Breast epithelium (tissue), 4 donors: ENCODE data around the gene LYST. TPM values are rescaled to one million over a fixed set of nuclear protein-coding genes. Genes with fewer than 3 reads are reported as not detected.

Experiments
- DNase-seq, 2 donors: peaks; one replicate each; pipeline ENCODE4 v3.0.0-alpha.2; 2019; ENCODE audit warnings: low spot score in 2 of 2
- H3K27ac ChIP-seq, 2 donors: fragments of 200-600 bp; sonication (generic) in 1 of 2; one replicate each; pipeline ENCODE4 v1.5.1; 2016 to 2019; ENCODE audit warnings: mild to moderate bottlenecking in 1 of 2
- H3K27me3 ChIP-seq, 2 donors: fragments of 200-600 bp; sonication (generic) in 1 of 2; one replicate each; pipeline versions ENCODE4 v1.5.1 to v1.6.0; 2017 to 2019; ENCODE audit warnings: control low read depth in 1 of 2, mild to moderate bottlenecking in 1 of 2
- H3K36me3 ChIP-seq: fragments of 200-600 bp; one replicate; pipeline ENCODE4 v1.5.1; 2019
- H3K4me1 ChIP-seq, 2 donors: fragments of 200-600 bp; sonication (generic); one replicate each; pipeline ENCODE4 v1.5.1; 2016 to 2019; ENCODE audit warnings: control low read depth in 1 of 2
- H3K4me3 ChIP-seq, 3 donors: fragments of 200-600 bp; sonication (generic); 1 replicate in 2 of 3; 2 replicates in 1 of 3; pipeline ENCODE4 v1.5.1; 2016 to 2019; ENCODE audit warnings: mild to moderate bottlenecking in 3 of 3, moderate library complexity in 2 of 3
- H3K9me3 ChIP-seq, 2 donors: fragments of 200-600 bp; sonication (generic) in 1 of 2; one replicate each; pipeline ENCODE4 v1.5.1; 2016 to 2019; ENCODE audit warnings: control low read depth in 1 of 2
- POLR2A ChIP-seq: fragments of 450-650 bp; IDR thresholded peaks from one replicate; pipeline ENCODE4 v1.6.1; 2016; ENCODE audit warnings: antibody characterized with exemption, mild to moderate bottlenecking, moderate library complexity
- POLR2AphosphoS5 ChIP-seq, 3 donors: sonication (generic); formaldehyde crosslinking; IDR thresholded peaks; one replicate each; pipeline ENCODE4 v1.6.1; 2017; ENCODE audit warnings: antibody characterized with exemption in 3 of 3
- intact Hi-C: fragments of 100-400 bp; cut with DNase I; formaldehyde crosslinking; loops from one replicate; pipeline ENCODE4 v1.15.1; 2023; ENCODE audit warnings: low total_unique reads
- total RNA-seq, 3 donors: library from RNA; depleted of rRNA; stranded (reverse); fragments of >200 nt; gene quantifications; one replicate each; pipeline ENCODE4 v1.1.0, GENCODE V29; 2016
- TF ChIP-seq, protein P1 (sequence below), 3 donors: fragments of 450-650 bp; IDR thresholded peaks; one replicate each; pipeline ENCODE4 v1.5.1; 2016 to 2017; ENCODE audit warnings: antibody characterized with exemption in 3 of 3, mild to moderate bottlenecking in 3 of 3, moderate library complexity in 3 of 3

Gene LYST
- total RNA-seq, 3 donors from 2014 or later: 63.3 to 78.3 (median 66.1) TPM

DNA sequence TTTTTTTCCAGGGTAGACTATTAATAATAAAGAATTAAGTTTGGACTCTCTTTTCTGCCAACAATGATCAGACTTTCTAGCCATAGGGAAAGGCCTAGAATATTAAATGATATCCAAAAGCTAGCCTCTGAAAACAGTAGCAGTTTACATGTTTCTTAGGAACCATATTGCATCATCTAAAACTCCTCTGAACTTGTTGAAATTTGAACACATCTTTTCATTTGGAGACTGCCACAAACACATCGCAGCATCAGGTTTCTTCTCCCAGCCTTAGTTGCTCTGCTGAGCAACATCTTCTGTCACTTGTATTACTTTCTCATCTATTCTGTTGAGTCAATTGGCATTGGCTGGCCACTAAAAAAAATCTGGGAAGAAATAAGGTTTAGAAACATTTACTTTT, 153.9 kb downstream of the LYST start:
- TF ChIP-seq POLR2A: no peak
- no peak for TF ChIP-seq POLR2AphosphoS5 (IDR thresholded peaks at IDR 0.05)
- TF ChIP-seq, protein P1, sequence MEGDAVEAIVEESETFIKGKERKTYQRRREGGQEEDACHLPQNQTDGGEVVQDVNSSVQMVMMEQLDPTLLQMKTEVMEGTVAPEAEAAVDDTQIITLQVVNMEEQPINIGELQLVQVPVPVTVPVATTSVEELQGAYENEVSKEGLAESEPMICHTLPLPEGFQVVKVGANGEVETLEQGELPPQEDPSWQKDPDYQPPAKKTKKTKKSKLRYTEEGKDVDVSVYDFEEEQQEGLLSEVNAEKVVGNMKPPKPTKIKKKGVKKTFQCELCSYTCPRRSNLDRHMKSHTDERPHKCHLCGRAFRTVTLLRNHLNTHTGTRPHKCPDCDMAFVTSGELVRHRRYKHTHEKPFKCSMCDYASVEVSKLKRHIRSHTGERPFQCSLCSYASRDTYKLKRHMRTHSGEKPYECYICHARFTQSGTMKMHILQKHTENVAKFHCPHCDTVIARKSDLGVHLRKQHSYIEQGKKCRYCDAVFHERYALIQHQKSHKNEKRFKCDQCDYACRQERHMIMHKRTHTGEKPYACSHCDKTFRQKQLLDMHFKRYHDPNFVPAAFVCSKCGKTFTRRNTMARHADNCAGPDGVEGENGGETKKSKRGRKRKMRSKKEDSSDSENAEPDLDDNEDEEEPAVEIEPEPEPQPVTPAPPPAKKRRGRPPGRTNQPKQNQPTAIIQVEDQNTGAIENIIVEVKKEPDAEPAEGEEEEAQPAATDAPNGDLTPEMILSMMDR (IDR thresholded peaks at IDR 0.05): no peak
- H3K4me3 ChIP-seq: no peak overlapping the region
- H3K4me1 ChIP-seq: no peaks in the 10 kb centered on the region
- no peaks in the 10 kb centered on the region for H3K36me3 ChIP-seq
- no peaks in the 10 kb centered on the region for H3K9me3 ChIP-seq
- intact Hi-C loops: no loop called here
- no peak overlapping the region for H3K27ac ChIP-seq
- no peaks in the 10 kb centered on the region for H3K27me3 ChIP-seq
- no peak for DNase-seq

GRCh38 chr1:235710687-235711086, 156.0 kb downstream of the LYST start:
- intact Hi-C loops: no loop called here
- H3K36me3 ChIP-seq: no peaks in the 10 kb centered on the region

DNA sequence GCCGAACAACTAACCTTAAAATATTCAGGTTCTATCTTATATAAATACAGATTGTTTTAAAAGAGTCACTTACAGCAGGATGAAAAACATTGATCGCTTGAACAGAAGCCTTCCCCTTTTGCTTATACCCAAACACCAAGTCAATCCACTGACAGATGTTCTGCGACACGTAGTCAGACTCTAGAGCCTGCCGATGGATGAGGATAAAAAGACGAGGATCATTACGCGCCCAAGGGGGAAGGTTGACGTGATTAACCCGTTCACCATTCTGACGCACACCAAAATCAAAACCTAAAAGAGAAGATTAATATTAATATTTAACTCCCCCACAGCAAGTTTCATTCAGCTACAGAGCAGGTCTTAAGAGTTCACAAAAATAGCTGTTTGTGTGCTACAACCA, 157.7 kb downstream of the LYST start:
- no peaks in the 10 kb centered on the region for H3K27me3 ChIP-seq
- H3K36me3 ChIP-seq: no peaks in the 10 kb centered on the region
- no peak for TF ChIP-seq POLR2A
- TF ChIP-seq POLR2AphosphoS5 (IDR thresholded peaks at IDR 0.05): no peak
- TF ChIP-seq, protein P1 (IDR thresholded peaks at IDR 0.05): no peak
- H3K27ac ChIP-seq: no peak overlapping the region
- no peaks in the 10 kb centered on the region for H3K9me3 ChIP-seq
- no peaks in the 10 kb centered on the region for H3K4me1 ChIP-seq
- intact Hi-C loops: no loop called here
- no peak overlapping the region for H3K4me3 ChIP-seq
- DNase-seq: no peak

More at GRCh38 chr1:235710687-235711086, 156.0 kb downstream of the LYST start:
- Histone ChIP-seq H3K9me3 (no peaks in the 10 kb centered on the region), H3K27ac (no peak overlapping the region), H3K4me1 (no peaks in the 10 kb centered on the region), H3K27me3 (no peaks in the 10 kb centered on the region), H3K4me3 (no peak overlapping the region)
- TF ChIP-seq POLR2AphosphoS5 (IDR thresholded peaks at IDR 0.05) (no peak), POLR2A (no peak)
- DNase-seq: no peak

GRCh38 chr1:235708390-235708962, 158.2 kb downstream of the LYST start:
- no peaks in the 10 kb centered on the region for H3K9me3 ChIP-seq
- TF ChIP-seq POLR2A (no peak), POLR2AphosphoS5 (IDR thresholded peaks at IDR 0.05) (no peak)
- TF ChIP-seq, protein P1 (IDR thresholded peaks at IDR 0.05): no peak
- H3K36me3 ChIP-seq: no peaks in the 10 kb centered on the region
- intact Hi-C loops: no loop called here
- no peak overlapping the region for H3K4me3 ChIP-seq
- H3K27ac ChIP-seq: no peak overlapping the region
- H3K4me1 ChIP-seq: no peaks in the 10 kb centered on the region
- H3K27me3 ChIP-seq: no peaks in the 10 kb centered on the region
- no peak for DNase-seq

GRCh38 chr1:235703506-235703905, 163.2 kb downstream of the LYST start:
- H3K27ac ChIP-seq: no peak overlapping the region
- no peaks in the 10 kb centered on the region for H3K36me3 ChIP-seq
- no peak overlapping the region for H3K4me3 ChIP-seq
- no peak for DNase-seq
- TF ChIP-seq, protein P1 (IDR thresholded peaks at IDR 0.05): no peak
- TF ChIP-seq POLR2AphosphoS5 (IDR thresholded peaks at IDR 0.05) (no peak), POLR2A (no peak)
- H3K9me3 ChIP-seq: no peaks in the 10 kb centered on the region
- intact Hi-C loops: no loop called here
- no peaks in the 10 kb centered on the region for H3K4me1 ChIP-seq
- H3K27me3 ChIP-seq: no peaks in the 10 kb centered on the region
